Bone marrow (tissue), 2 donors: Measurements from ENCODE around the gene PEAR1.

Source experiments
- DNase-seq, 2 donors: peaks; one replicate each; lab custom pipeline; 2025; lab: John Stamatoyannopoulos, UW

The PEAR1 gene, protein sequence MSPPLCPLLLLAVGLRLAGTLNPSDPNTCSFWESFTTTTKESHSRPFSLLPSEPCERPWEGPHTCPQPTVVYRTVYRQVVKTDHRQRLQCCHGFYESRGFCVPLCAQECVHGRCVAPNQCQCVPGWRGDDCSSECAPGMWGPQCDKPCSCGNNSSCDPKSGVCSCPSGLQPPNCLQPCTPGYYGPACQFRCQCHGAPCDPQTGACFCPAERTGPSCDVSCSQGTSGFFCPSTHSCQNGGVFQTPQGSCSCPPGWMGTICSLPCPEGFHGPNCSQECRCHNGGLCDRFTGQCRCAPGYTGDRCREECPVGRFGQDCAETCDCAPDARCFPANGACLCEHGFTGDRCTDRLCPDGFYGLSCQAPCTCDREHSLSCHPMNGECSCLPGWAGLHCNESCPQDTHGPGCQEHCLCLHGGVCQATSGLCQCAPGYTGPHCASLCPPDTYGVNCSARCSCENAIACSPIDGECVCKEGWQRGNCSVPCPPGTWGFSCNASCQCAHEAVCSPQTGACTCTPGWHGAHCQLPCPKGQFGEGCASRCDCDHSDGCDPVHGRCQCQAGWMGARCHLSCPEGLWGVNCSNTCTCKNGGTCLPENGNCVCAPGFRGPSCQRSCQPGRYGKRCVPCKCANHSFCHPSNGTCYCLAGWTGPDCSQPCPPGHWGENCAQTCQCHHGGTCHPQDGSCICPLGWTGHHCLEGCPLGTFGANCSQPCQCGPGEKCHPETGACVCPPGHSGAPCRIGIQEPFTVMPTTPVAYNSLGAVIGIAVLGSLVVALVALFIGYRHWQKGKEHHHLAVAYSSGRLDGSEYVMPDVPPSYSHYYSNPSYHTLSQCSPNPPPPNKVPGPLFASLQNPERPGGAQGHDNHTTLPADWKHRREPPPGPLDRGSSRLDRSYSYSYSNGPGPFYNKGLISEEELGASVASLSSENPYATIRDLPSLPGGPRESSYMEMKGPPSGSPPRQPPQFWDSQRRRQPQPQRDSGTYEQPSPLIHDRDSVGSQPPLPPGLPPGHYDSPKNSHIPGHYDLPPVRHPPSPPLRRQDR

DNA sequence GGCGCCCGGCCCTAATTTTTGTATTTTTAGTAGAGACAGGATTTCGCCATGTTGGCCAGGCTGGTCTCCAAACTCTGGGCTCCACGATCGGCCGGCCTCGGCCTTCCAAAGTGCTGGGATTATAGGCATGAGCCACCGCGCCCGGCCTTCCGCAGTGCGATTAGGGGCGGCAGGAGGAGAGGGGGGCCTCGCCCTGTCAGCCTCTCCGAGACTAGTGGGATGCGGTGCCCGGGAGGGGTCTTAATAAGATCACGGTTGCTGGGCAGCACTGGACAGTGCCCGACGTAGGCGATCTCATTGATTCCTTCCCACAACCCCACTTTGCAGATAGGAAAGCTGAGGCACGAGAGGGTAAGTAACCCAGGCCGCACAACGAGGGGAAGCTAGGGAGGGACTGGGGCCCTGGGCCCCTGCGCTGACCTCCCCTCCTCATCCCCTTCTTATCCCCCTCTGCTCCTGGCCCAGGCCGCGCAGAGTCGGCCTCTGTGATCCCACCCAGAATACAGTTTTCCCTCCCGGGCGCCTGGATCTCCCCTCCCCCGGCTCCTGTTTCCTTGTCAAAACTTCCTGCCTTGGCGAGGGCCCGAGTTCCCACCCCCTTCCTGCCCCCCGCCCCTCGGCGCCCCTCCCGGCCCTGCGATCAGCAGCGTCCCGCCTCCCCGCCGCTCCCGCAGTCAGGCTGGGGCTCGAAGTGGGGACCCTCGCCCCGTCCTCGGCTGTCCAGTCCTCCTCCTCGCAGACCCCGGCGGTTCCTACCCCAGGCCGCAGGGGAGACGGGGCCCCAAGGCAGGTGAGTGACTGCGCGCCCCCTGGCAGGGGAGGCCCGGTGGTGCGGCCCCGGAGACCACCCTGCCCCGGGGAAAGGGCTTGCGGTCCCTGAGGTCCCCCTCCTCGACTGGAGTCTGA, at the start of gene PEAR1:
Gene PEAR1, plus strand, starts transcription at position 671 of the 906 bp plus-strand sequence. CDS start 10,209 bp downstream, outside the sequence.
- DNase-seq: no peak

DNA sequence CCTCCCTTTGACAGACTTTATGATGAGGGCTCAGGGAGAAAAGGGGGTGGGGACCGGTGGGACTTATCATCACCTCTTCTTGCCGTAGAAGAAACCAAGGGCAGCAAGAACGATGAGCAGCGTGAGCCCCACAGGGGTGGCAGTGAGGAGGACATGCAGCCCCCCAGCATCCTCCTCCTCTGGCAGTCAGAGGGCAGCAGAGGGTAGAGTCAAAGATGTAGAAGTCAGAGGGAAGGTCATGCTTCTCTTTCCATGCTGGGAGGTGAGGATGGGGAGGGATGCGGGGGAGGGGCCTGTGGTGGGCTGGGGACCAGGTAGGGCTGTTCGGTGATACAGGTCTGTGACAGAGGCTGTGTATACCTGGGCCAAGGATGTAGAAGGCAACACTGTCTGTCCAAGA, 49.4 kb upstream of the PEAR1 start:
- DNase-seq: no peak

DNA sequence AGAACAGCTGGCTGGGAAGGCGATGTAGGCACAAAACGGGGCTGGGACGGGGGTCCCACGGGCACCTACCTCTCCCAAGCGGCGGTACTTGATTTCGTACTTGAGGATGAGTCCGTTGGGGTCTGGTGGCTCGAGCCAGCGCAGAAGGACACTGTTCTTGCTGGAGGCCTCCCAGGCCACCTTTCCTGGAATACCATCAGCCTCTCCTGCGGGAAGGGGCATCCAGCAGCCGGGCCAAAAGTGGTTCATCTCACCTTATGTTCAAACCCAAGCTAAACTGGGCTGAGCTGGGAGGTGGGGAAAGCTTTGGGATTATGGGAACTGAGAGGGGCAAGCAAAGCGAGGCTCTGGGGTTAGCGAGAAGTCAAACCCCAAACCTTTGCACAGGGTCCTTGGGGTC, 48.9 kb upstream of the PEAR1 start:
- DNase-seq: no peak

DNA sequence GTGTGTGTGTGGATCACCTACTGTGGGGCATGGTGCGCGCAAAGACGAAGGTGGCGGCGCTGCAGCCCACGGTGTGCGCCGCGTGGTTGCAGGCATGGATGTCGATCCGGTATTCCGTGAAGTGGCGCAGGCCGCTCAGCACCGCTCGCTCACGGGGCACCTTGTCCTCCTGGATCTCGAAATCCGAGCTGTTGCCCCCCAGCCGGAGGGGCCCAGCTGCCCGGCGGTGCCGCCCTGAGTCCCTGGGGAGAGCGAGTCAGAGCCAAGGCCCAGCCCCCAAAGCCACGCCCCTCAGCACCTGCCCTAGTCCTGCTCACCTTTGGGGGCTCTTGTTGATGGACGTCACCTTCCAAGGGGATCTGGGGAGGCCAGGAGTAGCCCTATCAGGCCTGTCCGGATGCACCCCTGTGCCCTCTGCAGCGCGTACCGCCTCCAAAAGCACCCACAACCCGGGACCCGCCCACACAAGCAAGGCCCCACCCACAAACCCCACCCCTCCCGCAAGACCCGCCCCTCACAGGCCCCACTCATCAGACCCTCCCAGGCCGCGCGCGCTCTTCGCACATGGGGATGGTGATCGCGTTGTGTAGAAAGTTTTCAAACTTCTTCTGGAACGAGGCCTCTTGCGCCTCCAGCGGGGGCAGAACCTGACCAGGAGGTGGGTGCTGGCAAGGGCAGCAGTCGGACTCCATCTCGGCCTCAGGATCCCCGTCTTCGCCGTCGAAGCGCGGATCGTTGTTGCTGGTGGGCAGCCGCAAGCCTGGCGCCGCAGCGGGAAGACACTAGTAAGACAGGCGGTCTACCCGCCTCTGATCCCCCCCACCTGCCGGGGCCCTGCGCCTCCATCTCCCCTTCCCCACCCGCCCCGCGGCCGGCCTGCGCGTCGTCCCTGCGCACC, 48.2 kb upstream of the PEAR1 start:
- DNase-seq: no peak

DNA sequence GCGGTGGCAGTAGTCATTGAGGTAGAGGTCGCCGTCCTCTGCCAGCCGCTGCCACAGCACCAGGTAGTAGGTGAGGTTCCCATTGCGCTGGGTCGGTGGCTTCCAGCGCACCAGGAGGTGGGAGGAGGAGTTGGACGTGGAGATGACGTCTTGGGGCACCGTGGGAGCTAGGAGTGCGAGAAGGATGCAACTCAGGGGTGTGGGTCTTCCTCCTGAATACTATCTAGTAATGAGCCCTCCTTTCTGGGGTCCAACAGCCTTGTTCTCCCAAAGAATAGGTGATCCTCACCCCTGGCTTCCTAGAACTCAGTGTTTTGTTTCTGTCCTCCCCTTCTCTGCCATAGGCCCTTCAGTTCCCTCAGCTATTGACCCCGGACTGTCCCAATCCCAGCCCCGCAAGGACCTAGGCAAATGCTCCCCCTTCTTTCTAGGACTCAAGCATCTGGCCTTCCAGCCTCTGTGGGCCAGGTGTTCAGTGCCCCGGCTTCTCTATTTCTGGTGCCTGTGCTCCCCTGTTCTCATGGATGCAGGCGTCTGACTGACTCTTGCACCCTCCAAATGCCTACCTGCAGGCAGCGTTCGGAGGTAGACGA, 47.5 kb upstream of the PEAR1 start:
- DNase-seq: no peak

DNA sequence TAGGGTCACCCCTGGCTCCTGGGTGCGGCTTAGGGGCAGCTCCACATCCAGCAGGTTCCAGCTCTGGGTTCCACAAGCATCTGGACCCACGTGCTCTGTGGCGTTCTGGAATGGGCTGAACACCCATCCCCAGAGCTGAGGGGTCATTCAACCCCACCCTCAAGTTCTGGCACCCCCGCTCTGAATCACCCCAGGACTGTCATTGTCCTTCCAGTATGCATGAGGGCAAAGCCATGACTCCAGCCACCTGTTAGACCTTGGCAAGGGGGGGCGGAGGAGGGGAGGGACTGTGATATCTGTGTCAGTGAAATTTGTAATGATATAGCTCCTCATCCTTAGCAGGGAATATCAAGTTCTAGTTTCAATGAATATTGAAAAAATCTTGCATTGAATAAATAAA, 46.9 kb upstream of the PEAR1 start:
- no peak for DNase-seq

DNA sequence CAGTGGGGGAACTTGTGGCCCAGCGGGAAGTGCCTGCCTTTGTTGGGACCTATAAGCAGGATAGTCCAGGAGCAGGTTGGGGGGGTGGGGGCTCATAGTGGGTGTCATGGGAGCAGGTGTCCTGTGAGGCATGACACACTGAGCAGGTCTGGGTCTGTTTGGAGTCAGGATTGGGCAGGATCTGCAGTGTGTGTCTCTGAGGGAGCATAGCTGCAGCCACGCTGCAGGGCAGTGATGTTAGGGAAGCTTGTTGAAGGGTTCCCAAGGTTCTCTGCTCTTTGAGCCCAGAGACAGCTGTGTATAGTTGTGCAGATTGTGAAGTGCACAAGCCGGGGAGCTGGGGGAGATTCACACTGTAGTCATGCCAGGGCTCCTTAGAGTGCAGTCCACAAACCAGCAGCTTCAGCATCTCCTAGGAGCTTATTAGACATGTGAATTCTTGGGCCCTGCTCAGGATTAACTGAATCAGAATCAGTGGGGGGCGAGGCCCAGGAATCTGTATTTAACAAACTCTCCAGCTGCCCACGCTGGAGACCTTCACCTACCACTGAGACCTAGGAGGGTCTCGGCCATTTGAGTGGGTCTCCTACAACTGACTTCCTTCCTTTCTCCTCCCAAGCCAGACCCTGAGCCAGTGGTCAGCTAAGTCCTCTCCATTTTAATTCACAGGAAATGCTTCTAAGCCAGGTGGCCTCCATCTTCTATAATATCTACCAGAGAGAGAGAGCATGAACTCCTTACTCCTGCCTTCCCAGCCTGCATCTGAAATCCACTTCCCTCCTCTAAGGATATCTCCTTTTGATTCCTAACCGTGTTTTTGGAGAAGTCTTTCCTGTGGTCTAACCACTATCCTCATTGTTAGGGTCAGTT, 45.7 kb upstream of the PEAR1 start:
- DNase-seq: no peak

DNA sequence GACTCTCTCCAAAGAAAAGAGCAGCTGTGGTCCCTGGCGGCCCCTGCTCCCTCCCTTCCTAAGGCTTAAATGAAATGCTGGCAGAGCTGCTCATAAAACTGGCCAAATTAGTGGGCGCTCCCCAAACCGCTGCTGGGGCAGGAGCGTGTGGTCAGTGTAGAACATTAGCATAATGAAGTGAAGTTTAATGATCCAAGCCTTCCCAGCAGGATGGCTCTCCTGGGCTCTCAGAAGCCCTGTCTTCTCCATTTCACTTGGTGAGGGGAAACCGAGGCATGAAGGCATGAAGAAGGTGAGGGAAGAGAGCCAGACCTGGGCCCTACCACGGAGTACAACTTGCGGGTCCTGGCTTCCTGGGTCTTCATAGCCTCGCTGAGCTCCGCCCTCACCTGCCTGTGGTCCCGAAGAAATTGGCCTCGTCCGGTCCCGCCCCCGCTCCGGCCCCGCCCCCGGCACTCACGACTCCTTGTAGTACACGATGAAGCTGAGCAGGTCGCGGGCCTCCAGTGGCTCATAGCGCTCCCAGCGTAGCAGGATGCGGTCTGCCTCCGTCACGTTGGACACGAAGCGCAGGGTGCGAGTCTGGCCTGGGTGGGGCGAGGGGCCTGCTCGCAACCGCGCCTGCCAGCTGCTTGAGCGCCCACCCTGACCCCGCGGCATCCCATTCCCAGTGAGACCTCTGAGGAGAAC, 44.9 kb upstream of the PEAR1 start:
- no peak for DNase-seq

DNA sequence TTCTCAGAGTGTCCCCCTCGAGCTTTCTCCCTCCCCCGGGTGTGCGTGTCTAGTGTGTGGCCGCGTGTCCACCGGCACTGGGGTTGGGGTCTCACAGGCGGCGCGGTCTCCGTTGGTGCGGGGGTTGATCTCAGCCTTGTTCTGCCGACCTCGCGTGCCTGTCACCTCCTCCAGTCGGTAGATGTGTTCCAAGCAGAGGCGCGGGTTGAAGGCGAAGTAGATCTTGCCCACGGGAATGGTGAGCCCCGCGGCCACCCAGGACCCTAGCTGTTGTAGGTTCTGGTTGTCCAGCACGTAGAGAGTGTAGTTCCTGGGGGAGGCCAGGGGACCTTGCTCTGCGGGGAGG, 44.4 kb upstream of the PEAR1 start:
- DNase-seq: no peak

DNA sequence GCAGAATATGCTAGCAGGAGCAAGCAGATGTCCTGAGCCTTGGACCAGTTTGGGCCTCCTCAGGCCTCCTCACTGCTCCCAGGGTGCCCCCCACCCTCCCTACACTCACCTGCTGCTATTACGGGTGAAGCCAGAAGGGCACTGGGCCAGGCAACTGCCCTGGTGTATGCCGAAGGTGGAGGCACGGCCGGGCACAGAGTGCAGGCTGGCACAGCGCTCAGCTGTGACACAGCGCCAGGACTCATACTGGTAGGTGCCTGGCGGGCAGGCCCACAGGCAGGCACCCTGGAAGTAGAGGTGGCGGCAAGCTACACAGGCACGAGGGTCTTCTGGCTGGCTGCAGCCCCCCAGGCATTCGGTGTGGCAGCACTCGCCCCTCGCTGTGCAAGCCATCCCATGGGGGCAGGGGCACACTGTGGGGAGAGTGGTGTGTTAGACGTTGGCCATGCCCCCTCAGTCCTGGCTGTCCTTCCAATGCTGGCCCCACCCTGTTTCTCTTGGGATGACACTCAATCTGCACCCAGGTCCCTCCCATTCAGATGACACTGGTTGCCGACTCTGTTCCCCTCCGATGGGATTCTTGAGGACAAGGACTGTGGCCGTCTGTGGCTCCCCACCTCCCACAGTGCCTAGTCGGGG, 41.6 kb upstream of the PEAR1 start:
- no peak for DNase-seq

DNA sequence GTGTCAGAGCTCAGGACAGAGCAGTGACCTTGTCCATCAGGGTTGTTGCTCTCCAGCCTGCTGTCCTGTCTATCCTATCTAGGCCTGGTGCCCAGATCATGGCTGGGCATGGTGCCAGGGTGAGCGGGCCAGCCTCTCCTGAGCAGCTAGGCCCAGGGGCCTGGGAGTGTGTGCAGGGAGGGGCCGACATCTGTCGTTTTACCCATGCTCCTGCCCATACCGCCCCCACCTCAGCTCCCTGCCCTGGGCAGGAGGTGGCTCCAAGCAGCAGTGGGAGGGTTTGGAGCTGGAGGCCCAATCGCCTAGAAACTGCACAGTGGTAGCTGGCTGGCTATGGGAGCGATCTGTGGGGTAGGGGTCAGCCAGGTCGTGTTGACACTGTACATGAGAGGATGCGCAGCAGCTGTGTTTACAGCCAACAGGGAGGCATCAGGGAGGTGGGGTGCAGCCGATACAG, 41.1 kb upstream of the PEAR1 start:
- DNase-seq: no peak

DNA sequence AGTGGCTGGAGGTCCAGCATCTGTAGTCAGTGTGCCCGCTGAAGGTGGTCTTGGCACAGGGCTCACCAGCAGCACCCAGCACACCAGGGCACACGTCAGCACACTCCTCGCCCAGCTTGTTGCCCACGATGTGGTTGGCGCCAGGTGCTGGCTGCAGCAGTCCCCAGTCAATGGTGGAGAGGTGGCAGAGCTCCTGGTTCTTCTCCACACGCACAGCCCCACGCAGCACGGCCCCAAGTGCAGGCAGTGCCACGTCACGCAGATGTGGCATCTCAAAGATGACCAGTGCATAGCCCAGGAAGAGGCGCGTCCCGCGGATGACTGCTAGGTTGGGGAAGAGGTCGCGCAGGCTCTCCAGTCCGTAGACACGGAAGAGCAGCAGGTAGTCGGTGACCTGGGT, 39.8 kb upstream of the PEAR1 start:
- no peak for DNase-seq

DNA sequence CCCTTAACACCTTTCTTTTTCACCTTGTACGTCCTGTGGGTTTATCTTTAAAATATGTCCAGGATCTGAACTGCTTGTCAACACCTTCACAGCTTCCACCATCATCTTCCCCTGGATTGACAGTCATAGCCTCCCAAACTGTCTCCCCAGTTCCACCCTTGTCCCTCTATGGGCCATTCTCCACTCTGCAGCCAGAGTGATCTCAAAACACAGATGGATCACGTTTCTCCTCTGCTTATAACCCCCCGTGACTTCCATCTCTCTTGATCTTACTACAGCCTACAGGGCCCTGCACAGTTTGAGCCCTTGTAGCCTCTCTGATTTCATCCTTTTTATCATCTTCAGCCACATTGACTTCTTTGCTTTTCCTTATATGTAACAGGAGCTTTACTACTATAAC, 38.9 kb upstream of the PEAR1 start:
- no peak for DNase-seq

DNA sequence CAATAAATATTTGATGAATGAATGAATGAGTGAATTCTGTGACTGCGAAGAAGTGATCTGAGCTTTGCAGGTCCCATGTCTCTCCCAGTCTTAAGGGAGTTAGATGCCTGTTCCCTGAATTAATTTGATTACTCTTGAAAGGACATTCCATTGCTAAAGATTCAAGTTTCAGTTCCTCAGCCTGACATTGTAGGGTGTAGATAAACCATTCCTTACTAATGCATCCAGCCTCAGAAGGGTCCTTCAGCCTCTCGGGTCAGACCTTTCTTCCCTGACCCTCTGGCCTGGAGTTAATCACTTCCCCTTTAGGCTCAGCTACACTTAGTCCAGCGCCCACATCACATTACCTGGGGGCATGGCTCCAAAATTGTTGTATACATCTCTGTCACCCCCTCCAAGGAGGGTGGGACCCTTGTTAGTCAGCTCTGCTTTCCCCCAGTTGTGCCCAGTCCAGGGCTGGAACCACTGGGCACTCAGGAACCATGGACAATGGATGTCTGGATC, 37.2 kb upstream of the PEAR1 start:
- no peak for DNase-seq

DNA sequence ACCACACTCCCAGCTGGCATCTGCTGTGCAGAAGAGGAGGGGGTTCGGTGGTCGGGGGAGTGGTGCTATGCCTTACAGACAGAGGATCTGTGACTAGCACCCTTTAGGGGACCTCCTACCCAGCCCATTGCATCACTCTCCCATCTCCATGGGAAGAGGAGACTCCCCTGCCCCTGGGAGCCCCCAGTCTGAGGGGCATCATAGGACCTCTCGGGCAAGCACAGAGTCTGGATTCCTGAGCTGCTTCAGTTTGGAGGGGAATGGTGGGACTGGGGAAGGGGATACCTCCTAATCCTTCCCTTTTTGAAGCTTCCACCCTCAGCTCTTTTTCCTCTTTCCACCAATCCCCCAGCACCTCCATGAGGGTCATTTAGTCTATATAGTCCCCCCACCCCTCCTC, 36.0 kb upstream of the PEAR1 start:
- DNase-seq: no peak

DNA sequence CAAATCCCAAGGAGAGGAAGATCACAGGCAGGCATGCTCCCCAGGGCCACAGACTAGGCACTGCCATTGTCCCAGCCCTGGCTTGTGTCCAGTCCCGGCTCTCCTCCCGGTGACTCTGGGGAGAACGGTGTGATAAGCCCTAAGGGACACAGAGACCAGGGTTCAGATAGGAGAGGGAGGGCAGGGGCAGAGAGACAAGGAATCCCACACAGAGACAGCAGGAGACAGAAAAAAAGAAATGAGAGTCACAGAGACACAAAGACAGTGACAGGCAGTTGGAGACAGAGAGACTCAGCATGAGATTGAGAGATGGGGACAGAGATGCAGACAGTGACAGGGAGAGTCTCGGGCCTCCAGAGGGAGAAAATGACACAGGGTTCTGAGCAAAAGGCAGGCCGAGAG, 35.0 kb upstream of the PEAR1 start:
- DNase-seq: no peak

DNA sequence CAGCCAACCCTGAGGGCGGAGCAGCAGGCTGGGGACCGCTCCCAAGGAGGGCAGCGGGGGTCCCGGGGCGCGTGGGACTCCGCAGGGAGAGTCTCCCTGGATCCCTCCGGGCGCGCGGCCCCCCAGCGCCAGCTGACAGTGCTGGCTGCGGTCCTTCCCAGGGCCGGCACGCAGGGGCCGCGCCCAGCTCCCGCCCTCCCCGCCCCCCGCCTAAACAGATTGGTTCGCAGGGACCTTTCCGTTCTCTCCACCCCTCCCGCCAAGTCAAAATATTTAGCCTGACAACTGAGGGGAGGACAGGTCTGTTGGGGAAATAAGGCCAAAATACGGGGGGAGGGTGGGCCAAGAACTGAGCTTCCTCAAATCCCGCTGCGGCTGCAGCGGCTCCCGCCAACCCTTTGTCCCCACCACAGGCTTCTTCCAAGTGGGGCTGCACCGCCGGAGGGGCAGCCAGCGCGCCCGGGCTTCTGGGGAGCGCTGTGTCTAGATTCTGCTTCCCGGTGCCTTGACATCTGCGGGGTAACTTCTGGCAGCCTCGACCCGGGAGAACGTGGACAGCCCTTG, 34.5 kb upstream of the PEAR1 start, which contains the start of gene INSRR:
Gene INSRR, minus strand, starts transcription at position 159 of the 564 bp plus-strand sequence. CDS start 496 bp downstream, outside the sequence.
- DNase-seq: no peak
